GM23338 (cell line): ENCODE results near the gene LSM12. TPM values are rescaled to one million over a fixed set of nuclear protein-coding genes. Genes with fewer than 3 reads are reported as not detected.

Source experiments
- ATAC-seq: fragments of 200-7000 bp; cut with Tn5 transposase; 3 replicates; pipeline ENCODE4 v1.9.1; 2020
- DNase-seq: peaks from one replicate; pipeline ENCODE4 v3.0.0-alpha.2; 2015; ENCODE audit warnings: low spot score
- H2AFZ ChIP-seq: fragments of 200-600 bp; sonication (generic); 2 replicates; pipeline ENCODE4 v1.8.0; 2016; ENCODE audit warnings: antibody characterized with exemption, mild to moderate bottlenecking, moderate library complexity
- H3F3A ChIP-seq: fragments of 200-600 bp; sonication (generic); replicated peaks from 2 replicates; pipeline ENCODE4 v1.8.0; 2017; ENCODE audit warnings: antibody characterized with exemption, mixed run types, low read depth
- H3K27ac ChIP-seq: fragments of 200-600 bp; sonication (generic); 2 replicates; pipeline ENCODE4 v1.6.1; 2016; ENCODE audit warnings: low read depth
- H3K27me3 ChIP-seq: fragments of 200-600 bp; sonication (generic); 2 replicates; pipeline ENCODE4 v1.8.0; 2016; ENCODE audit warnings: mild to moderate bottlenecking, mixed run types, moderate library complexity; ENCODE audit not compliant: insufficient read depth
- H3K36me3 ChIP-seq: fragments of 200-600 bp; sonication (generic); 2 replicates; pipeline ENCODE4 v1.8.0; 2016; ENCODE audit warnings: mild to moderate bottlenecking; ENCODE audit not compliant: insufficient read depth
- H3K4me1 ChIP-seq: fragments of 200-600 bp; sonication (generic); 2 replicates; pipeline ENCODE4 v1.8.0; 2016; ENCODE audit warnings: mild to moderate bottlenecking, moderate library complexity; ENCODE audit not compliant: insufficient read depth
- H3K4me2 ChIP-seq: fragments of 200-600 bp; sonication (generic); 2 replicates; pipeline ENCODE4 v1.7.1; 2017; ENCODE audit warnings: mixed run types
- H3K4me3 ChIP-seq: fragments of 200-600 bp; sonication (generic); 2 replicates; pipeline ENCODE4 v1.6.1; 2016; ENCODE audit warnings: mixed run types
- H3K79me2 ChIP-seq: fragments of 200-600 bp; sonication (generic); replicated peaks from 2 replicates; pipeline ENCODE4 v1.8.0; 2017; ENCODE audit warnings: mild to moderate bottlenecking; ENCODE audit not compliant: insufficient read depth
- H3K9me2 ChIP-seq: fragments of 200-600 bp; sonication (generic); 2 replicates; pipeline ENCODE4 v1.8.0; 2017; ENCODE audit not compliant: insufficient read depth
- H4K20me1 ChIP-seq: fragments of 200-600 bp; sonication (generic); replicated peaks from 2 replicates; pipeline ENCODE4 v1.8.0; 2017; ENCODE audit warnings: mild to moderate bottlenecking; ENCODE audit not compliant: insufficient read depth
- H3K27ac Mint-ChIP-seq: 2 replicates; pipeline ENCODE4 v1.8.0; 2020; ENCODE audit warnings: inconsistent platforms, mild to moderate bottlenecking, moderate library complexity, mixed read lengths
- H3K27me3 Mint-ChIP-seq: 3 replicates; pipeline ENCODE4 v1.8.0; 2022; ENCODE audit warnings: low read depth, mild to moderate bottlenecking, moderate library complexity, mixed read lengths, inconsistent platforms; ENCODE audit not compliant: insufficient read depth, poor library complexity
- H3K36me3 Mint-ChIP-seq: 3 replicates; pipeline ENCODE4 v1.8.0; 2021; ENCODE audit warnings: low read depth, mild to moderate bottlenecking, inconsistent platforms, moderate library complexity, mixed read lengths
- H3K4me1 Mint-ChIP-seq: 3 replicates; pipeline ENCODE4 v1.8.0; 2020; ENCODE audit warnings: mild to moderate bottlenecking, inconsistent platforms, mixed read lengths
- H3K4me3 Mint-ChIP-seq: 3 replicates; pipeline ENCODE4 v1.8.0; 2021; ENCODE audit warnings: moderate library complexity, mild to moderate bottlenecking, inconsistent platforms, mixed read lengths
- H3K9me3 Mint-ChIP-seq: 3 replicates; pipeline ENCODE4 v1.8.0; 2020; ENCODE audit warnings: moderate library complexity, mild to moderate bottlenecking, inconsistent platforms, mixed read lengths
- EZH2phosphoT487 ChIP-seq: fragments of 200-600 bp; sonication (generic); IDR thresholded peaks from one replicate; pipeline ENCODE4 v1.8.1; 2018; ENCODE audit warnings: antibody characterized with exemption; ENCODE audit not compliant: unreplicated experiment
- STAT1 ChIP-seq: IDR thresholded peaks from one replicate; pipeline ENCODE4 v1.6.1; 2016; ENCODE audit warnings: antibody characterized with exemption; ENCODE audit not compliant: unreplicated experiment
- ZNF114 ChIP-seq: fragments of 250-450 bp; sonication (Bioruptor Pico); IDR thresholded peaks from 2 replicates; pipeline ENCODE4 v1.5.0; 2020; ENCODE audit warnings: mild to moderate bottlenecking, moderate library complexity
- ZNF331 ChIP-seq: fragments of 250-450 bp; sonication (Bioruptor Pico); IDR thresholded peaks from 2 replicates; pipeline ENCODE4 v1.5.0; 2020; ENCODE audit warnings: low read depth, mild to moderate bottlenecking, moderate library complexity
- polyA plus RNA-seq: library from polyadenylated mRNA; unstranded; fragments of >200 nt; fragmentation: Nextera tagmentation; extraction: Ambion mirVana; gene quantifications from 2 replicates; pipeline ENCODE4 v1.2.1, GENCODE V29; 2016
- total RNA-seq: library from RNA; depleted of rRNA; stranded (reverse); fragments of >200 nt; shearing (Covaris generic); gene quantifications from 2 replicates; pipeline ENCODE4 v1.2.3, GENCODE V29; 2014
- TF ChIP-seq, protein P1 (sequence below): IDR thresholded peaks from one replicate; pipeline ENCODE4 v1.6.1; 2018; ENCODE audit warnings: antibody characterized with exemption; ENCODE audit not compliant: unreplicated experiment
- TF ChIP-seq, protein P2 (sequence below): IDR thresholded peaks from 2 replicates; pipeline ENCODE4 v1.6.1; 2016; ENCODE audit warnings: antibody characterized with exemption

The LSM12 gene
- total and polyA plus RNA-seq, 2 experiments from 2014 or later, result 72.7 to 241 TPM

DNA sequence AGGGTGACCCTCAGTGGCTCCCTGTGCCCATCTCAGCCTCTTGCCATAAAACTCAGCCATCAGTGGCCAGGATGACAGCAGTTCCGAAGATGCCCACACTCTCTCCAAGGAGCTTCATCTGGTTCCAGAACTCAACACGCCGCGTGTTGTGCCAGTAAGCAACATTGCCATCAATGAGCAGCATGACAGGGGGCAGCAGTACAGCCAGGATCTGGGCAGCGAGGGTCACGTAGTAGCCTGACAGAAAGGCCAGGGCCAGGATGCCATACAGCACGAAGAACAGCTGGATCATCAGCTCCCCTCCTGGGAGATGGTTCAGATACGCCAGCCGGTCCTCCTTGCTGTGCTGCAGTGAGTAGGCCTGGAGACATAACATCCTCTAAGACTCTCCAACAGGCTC, 54.6 kb downstream of the LSM12 start (continued):
- TF ChIP-seq, protein P1, sequence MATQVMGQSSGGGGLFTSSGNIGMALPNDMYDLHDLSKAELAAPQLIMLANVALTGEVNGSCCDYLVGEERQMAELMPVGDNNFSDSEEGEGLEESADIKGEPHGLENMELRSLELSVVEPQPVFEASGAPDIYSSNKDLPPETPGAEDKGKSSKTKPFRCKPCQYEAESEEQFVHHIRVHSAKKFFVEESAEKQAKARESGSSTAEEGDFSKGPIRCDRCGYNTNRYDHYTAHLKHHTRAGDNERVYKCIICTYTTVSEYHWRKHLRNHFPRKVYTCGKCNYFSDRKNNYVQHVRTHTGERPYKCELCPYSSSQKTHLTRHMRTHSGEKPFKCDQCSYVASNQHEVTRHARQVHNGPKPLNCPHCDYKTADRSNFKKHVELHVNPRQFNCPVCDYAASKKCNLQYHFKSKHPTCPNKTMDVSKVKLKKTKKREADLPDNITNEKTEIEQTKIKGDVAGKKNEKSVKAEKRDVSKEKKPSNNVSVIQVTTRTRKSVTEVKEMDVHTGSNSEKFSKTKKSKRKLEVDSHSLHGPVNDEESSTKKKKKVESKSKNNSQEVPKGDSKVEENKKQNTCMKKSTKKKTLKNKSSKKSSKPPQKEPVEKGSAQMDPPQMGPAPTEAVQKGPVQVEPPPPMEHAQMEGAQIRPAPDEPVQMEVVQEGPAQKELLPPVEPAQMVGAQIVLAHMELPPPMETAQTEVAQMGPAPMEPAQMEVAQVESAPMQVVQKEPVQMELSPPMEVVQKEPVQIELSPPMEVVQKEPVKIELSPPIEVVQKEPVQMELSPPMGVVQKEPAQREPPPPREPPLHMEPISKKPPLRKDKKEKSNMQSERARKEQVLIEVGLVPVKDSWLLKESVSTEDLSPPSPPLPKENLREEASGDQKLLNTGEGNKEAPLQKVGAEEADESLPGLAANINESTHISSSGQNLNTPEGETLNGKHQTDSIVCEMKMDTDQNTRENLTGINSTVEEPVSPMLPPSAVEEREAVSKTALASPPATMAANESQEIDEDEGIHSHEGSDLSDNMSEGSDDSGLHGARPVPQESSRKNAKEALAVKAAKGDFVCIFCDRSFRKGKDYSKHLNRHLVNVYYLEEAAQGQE, result no peak
- TF ChIP-seq, protein P2, sequence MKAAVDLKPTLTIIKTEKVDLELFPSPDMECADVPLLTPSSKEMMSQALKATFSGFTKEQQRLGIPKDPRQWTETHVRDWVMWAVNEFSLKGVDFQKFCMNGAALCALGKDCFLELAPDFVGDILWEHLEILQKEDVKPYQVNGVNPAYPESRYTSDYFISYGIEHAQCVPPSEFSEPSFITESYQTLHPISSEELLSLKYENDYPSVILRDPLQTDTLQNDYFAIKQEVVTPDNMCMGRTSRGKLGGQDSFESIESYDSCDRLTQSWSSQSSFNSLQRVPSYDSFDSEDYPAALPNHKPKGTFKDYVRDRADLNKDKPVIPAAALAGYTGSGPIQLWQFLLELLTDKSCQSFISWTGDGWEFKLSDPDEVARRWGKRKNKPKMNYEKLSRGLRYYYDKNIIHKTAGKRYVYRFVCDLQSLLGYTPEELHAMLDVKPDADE, result no peak

DNA sequence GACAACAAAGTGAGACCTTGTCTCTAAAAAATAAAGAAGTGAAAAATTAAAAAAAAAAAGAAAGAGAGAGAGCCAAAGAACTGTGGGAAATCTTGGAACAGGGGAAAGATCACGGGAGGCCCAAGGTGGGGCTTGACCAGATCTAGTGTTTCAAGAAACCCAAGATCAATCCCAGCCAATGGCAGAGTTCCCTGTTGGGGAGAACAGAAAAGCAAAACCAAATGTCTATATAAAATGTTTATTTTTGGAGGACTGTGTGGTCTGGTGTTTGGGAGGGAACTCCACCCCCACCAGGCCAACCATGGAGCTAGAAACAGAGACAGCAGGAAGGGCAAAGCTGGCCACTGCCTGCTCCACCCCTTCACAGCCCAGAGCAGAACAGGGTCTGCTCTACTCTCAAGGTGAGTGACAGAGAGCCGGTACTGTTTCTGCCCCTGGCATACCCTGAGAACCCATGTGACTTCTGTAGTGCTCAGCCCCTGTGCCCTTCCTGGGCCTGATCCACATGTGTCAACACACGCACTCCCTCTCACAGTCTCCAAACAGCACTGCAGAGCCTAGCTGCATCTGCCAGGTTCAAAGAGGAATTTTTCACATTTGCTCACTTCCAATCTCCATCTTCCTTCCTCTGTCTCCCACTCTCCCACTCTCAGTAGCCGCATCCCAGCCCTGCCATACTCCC, 55.4 kb downstream of the LSM12 start:
- H3K4me3 Mint-ChIP-seq, result no peak overlapping the region
- peaks cover 16% of the 10 kb centered on the region for H3K36me3 Mint-ChIP-seq

More for the DNA sequence above, 55.4 kb downstream of the LSM12 start:
- ATAC-seq (no peak), DNase-seq (no peak)
- H4K20me1 ChIP-seq, result peaks cover 10% of the 10 kb centered on the region; the same call in 1 of the 2 replicates
- H3K4me1 Mint-ChIP-seq, result peaks cover 26% of the 10 kb centered on the region
- no peak overlapping the region for H3K4me2 ChIP-seq
- peaks cover 28% of the 10 kb centered on the region for H3K27me3 Mint-ChIP-seq
- H3K4me1 ChIP-seq, result peaks cover 13% of the 10 kb centered on the region
- H3K36me3 ChIP-seq, result no peaks in the 10 kb centered on the region
- 0 out of 2 replicates have a peak, but pooled peaks cover 4% of the 10 kb centered on the region for H3K79me2 ChIP-seq
- H2AFZ ChIP-seq, result no peak overlapping the region
- H3K9me2 ChIP-seq, result no peaks in the 10 kb centered on the region
- H3K4me3 ChIP-seq, result no peak overlapping the region
- H3K9me3 Mint-ChIP-seq, result no peaks in the 10 kb centered on the region
- H3F3A ChIP-seq, result peaks cover 24% of the 10 kb centered on the region
- no peak overlapping the region for H3K27ac Mint-ChIP-seq
- TF ChIP-seq ZNF331 (CRISPR knock-in tag) (no peak), STAT1 (no peak), EZH2phosphoT487 (no peak), ZNF114 (CRISPR knock-in tag) (no peak)
- TF ChIP-seq, protein P1, result no peak
- H3K27ac ChIP-seq, result no peak overlapping the region
- peaks cover 3% of the 10 kb centered on the region for H3K27me3 ChIP-seq
